Liver (tissue), 9 donors: ENCODE measurements around the gene POGZ. TPM values are rescaled to one million over a fixed set of nuclear protein-coding genes. Genes with fewer than 3 reads are reported as not detected.

Experiments
- DNase-seq: peaks from one replicate; pipeline ENCODE4 v3.0.0-alpha.2; 2017; ENCODE audit warnings: low spot score
- H3K27ac ChIP-seq, 2 donors: one replicate each; pipeline ENCODE4 v1.7.0; 2013; ENCODE audit warnings: inconsistent platforms in 2 of 2, low read length in 2 of 2, control low read depth in 1 of 2, low read depth in 1 of 2, mild to moderate bottlenecking in 1 of 2
- H3K27me3 ChIP-seq, 4 donors: one replicate each; pipeline versions ENCODE4 v1.6.1 to v1.7.0; 2013; ENCODE audit warnings: low read length in 3 of 4, inconsistent platforms in 1 of 4, mild to moderate bottlenecking in 1 of 4, moderate library complexity in 1 of 4; ENCODE audit not compliant: control insufficient read depth in 4 of 4, insufficient read depth in 4 of 4
- H3K36me3 ChIP-seq, 4 donors: one replicate each; pipeline versions ENCODE4 v1.6.1 to v1.7.0; 2013; ENCODE audit warnings: low read length in 3 of 4, mild to moderate bottlenecking in 3 of 4, low read depth in 1 of 4, moderate library complexity in 1 of 4; ENCODE audit not compliant: control insufficient read depth in 4 of 4, insufficient read depth in 3 of 4
- H3K4me1 ChIP-seq, 4 donors: one replicate each; pipeline versions ENCODE4 v1.6.1 to v1.7.0; 2013; ENCODE audit warnings: low read length in 3 of 4, mild to moderate bottlenecking in 3 of 4, moderate library complexity in 1 of 4; ENCODE audit not compliant: control insufficient read depth in 4 of 4, insufficient read depth in 4 of 4
- H3K4me3 ChIP-seq, 3 donors: one replicate each; pipeline versions ENCODE4 v1.6.1 to v1.7.0; 2013; ENCODE audit warnings: low read length in 3 of 3, control low read depth in 1 of 3, low read depth in 1 of 3, mild to moderate bottlenecking in 1 of 3
- H3K9ac ChIP-seq, 2 donors: one replicate each; pipeline ENCODE4 v1.7.0; 2013; ENCODE audit warnings: low read length in 2 of 2, mild to moderate bottlenecking in 2 of 2, moderate library complexity in 2 of 2, control low read depth in 1 of 2, low read depth in 1 of 2
- H3K9me3 ChIP-seq, 4 donors: one replicate each; pipeline versions ENCODE4 v1.6.1 to v1.7.0; 2013; ENCODE audit warnings: low read length in 3 of 4; ENCODE audit not compliant: control insufficient read depth in 4 of 4
- EGR1 ChIP-seq, 2 donors: IDR thresholded peaks; 2 replicates each; pipeline ENCODE4 v1.6.1; 2016 to 2018; ENCODE audit warnings: antibody characterized with exemption in 2 of 2, low read depth in 2 of 2
- FOXA1 ChIP-seq: IDR thresholded peaks from 2 replicates; pipeline ENCODE4 v1.6.1; 2016; ENCODE audit warnings: antibody characterized with exemption
- FOXA2 ChIP-seq: IDR thresholded peaks from 2 replicates; pipeline ENCODE4 v1.6.1; 2016; ENCODE audit warnings: antibody characterized with exemption
- GABPA ChIP-seq, 2 donors: IDR thresholded peaks in 1 of 2; conservative IDR thresholded peaks in 1 of 2; 2 replicates each; pipeline ENCODE4 v1.6.1; 2016; ENCODE audit warnings: antibody characterized with exemption in 2 of 2, mild to moderate bottlenecking in 1 of 2, moderate library complexity in 1 of 2
- HNF4A ChIP-seq, 2 donors: conservative IDR thresholded peaks; 2 replicates each; pipeline ENCODE4 v1.6.1; 2016; ENCODE audit warnings: antibody characterized with exemption in 2 of 2, mild to moderate bottlenecking in 2 of 2
- HNF4G ChIP-seq: IDR thresholded peaks from 2 replicates; pipeline ENCODE4 v1.6.1; 2016; ENCODE audit warnings: antibody characterized with exemption
- MAX ChIP-seq: IDR thresholded peaks from 2 replicates; pipeline ENCODE4 v1.6.1; 2016; ENCODE audit warnings: antibody characterized with exemption
- NR2F2 ChIP-seq: IDR thresholded peaks from 2 replicates; pipeline ENCODE4 v1.6.1; 2016; ENCODE audit warnings: antibody characterized with exemption
- RAD21 ChIP-seq, 2 donors: IDR thresholded peaks; 2 replicates each; pipeline ENCODE4 v1.6.1; 2016; ENCODE audit warnings: antibody characterized with exemption in 2 of 2, mild to moderate bottlenecking in 2 of 2
- REST ChIP-seq: IDR thresholded peaks from 2 replicates; pipeline ENCODE4 v1.6.1; 2016; ENCODE audit warnings: antibody characterized with exemption, mild to moderate bottlenecking
- RXRA ChIP-seq, 2 donors: IDR thresholded peaks; 2 replicates each; pipeline ENCODE4 v1.6.1; 2017 to 2018; ENCODE audit warnings: antibody characterized with exemption in 2 of 2, mild to moderate bottlenecking in 1 of 2
- SP1 ChIP-seq: IDR thresholded peaks from 2 replicates; pipeline ENCODE4 v1.6.1; 2018; ENCODE audit warnings: antibody characterized with exemption, mild to moderate bottlenecking
- TAF1 ChIP-seq: conservative IDR thresholded peaks from 2 replicates; pipeline ENCODE4 v1.6.1; 2016; ENCODE audit warnings: antibody characterized with exemption, mild to moderate bottlenecking
- YY1 ChIP-seq: IDR thresholded peaks from 2 replicates; pipeline ENCODE4 v1.6.1; 2016; ENCODE audit warnings: antibody characterized with exemption, mild to moderate bottlenecking
- ZBTB33 ChIP-seq: IDR thresholded peaks from 2 replicates; pipeline ENCODE4 v1.6.1; 2016; ENCODE audit warnings: antibody characterized with exemption
- WGBS: extraction: QIAGEN DNeasy Blood & Tissue Kit; methylation state at CpG from one replicate; pipeline ENCODE4 v1.1.7; 2013; 5-methylcytosine and 5-hydroxymethylcytosine counted together
- polyA plus RNA-seq, 2 donors: library from polyadenylated mRNA; stranded (reverse) in 1 of 2; unstranded in 1 of 2; fragments of 200-250 nt in 1 of 2; fragments of >200 nt in 1 of 2; fragmentation: Nextera tagmentation in 1 of 2; extraction: Ambion mirVana in 1 of 2; gene quantifications; one replicate each; pipeline versions ENCODE4 v1.2.1 to v1.2.3, GENCODE V29; 2013 to 2015
- total RNA-seq, 2 donors: library from RNA; depleted of rRNA; stranded (reverse); fragments of >200 nt; gene quantifications; one replicate each; pipeline ENCODE4 v1.2.3, GENCODE V29; 2014
- TF ChIP-seq, protein P1 (sequence below): IDR thresholded peaks from 2 replicates; pipeline ENCODE4 v1.6.1; 2016; ENCODE audit warnings: antibody characterized with exemption
- TF ChIP-seq, protein P2 (sequence below): fragments of 150-350 bp; IDR thresholded peaks from 2 replicates; pipeline ENCODE4 v1.5.1; 2017; ENCODE audit warnings: improper control_type of control experiment, low read depth, low read length; ENCODE audit not compliant: missing input control
- donor health status: healthy.
- donor health status: healthy.
- donor health status: healthy.
- donor health status: healthy.
- donor health status: healthy.

The POGZ gene
- total and polyA plus RNA-seq, 4 donors, result 7.7 to 30.1 (median 17.3) TPM

DNA sequence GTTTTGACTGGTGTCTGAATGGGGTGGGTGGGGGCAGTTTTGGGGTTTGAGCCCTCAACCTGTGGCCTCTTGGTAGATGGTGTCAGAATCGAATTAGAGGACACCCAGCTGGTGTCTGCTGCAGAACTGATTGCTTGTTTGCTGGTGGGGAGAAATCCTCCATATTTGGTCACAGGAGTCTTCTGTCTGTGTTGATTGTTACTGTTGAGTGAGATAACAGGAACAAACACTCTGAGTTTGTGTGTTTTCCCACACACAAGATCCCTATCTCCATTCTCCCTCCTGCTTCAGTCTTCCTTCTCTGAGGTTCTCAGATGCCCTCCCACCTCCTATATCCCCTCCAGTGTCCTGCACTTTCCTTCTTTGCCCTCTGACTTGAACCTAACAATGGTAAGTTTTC is 32.8 kb upstream of the POGZ start:
- 59% methylated on average over 1 of the region's 1 CpG for WGBS
- Histone ChIP-seq H3K9ac (no peak overlapping the region), H3K4me3 (no peak overlapping the region), H3K36me3 (no peaks in the 10 kb centered on the region), H3K9me3 (no peaks in the 10 kb centered on the region), H3K27ac (no peak overlapping the region), H3K27me3 (no peaks in the 10 kb centered on the region), H3K4me1 (no peaks in the 10 kb centered on the region)
- TF ChIP-seq MAX (no peak), SP1 (no peak), GABPA (IDR thresholded peaks at IDR 0.05 in 1 of 2, conservative IDR thresholded peaks at IDR 0.05 in 1 of 2) (no peak)
- DNase-seq, result no peak

DNA sequence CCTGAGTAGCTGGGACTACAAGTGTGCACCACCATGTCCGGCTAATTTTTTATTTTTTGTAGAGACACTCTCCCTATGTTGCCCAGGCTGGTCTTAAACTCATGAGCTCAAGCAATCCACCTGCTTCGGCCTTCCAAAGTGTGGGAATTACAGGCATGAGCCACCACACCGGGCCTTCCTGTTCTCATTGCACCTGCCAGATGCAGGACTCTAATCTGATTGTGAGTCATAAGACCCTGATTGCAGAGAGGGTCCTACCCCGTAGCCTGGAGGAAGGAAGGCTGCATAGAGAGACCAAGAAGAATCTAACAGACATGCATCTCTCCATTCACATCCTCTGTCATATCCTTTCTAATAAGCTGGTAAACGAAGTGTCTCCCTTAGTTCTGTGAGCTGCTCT is 32.3 kb upstream of the POGZ start:
- Histone ChIP-seq H3K9me3 (no peaks in the 10 kb centered on the region), H3K9ac (no peak overlapping the region), H3K4me3 (no peak overlapping the region), H3K27me3 (no peaks in the 10 kb centered on the region), H3K4me1 (peaks cover 0 to 3% (median 0%) of the 10 kb centered on the region in 4 donors), H3K36me3 (no peaks in the 10 kb centered on the region), H3K27ac (no peak overlapping the region)
- no peak for DNase-seq
- no peak for TF ChIP-seq TAF1
- TF ChIP-seq, protein P1, sequence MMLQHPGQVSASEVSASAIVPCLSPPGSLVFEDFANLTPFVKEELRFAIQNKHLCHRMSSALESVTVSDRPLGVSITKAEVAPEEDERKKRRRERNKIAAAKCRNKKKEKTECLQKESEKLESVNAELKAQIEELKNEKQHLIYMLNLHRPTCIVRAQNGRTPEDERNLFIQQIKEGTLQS, result no peak
- TF ChIP-seq, protein P2, sequence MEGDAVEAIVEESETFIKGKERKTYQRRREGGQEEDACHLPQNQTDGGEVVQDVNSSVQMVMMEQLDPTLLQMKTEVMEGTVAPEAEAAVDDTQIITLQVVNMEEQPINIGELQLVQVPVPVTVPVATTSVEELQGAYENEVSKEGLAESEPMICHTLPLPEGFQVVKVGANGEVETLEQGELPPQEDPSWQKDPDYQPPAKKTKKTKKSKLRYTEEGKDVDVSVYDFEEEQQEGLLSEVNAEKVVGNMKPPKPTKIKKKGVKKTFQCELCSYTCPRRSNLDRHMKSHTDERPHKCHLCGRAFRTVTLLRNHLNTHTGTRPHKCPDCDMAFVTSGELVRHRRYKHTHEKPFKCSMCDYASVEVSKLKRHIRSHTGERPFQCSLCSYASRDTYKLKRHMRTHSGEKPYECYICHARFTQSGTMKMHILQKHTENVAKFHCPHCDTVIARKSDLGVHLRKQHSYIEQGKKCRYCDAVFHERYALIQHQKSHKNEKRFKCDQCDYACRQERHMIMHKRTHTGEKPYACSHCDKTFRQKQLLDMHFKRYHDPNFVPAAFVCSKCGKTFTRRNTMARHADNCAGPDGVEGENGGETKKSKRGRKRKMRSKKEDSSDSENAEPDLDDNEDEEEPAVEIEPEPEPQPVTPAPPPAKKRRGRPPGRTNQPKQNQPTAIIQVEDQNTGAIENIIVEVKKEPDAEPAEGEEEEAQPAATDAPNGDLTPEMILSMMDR, result no peak
- TF ChIP-seq RAD21 (IDR thresholded peaks at IDR 0.05), result no peak
- TF ChIP-seq FOXA1, result no peak
- TF ChIP-seq REST, result no peak
- no peak for TF ChIP-seq HNF4G
- no peak for TF ChIP-seq RXRA (IDR thresholded peaks at IDR 0.05)
- no peak for TF ChIP-seq EGR1 (IDR thresholded peaks at IDR 0.05; ENCODE audit: low read depth in 2 of 2)
- TF ChIP-seq FOXA2, result no peak
- WGBS, result 91% methylated on average over 5 of the region's 5 CpGs

GRCh38 chr1:151486557-151486956 is 27.3 kb upstream of the POGZ start:
- H3K9ac ChIP-seq, result no peak overlapping the region
- WGBS, result 32% methylated on average over 1 of the region's 1 CpG
- TF ChIP-seq, protein P1, result no peak
- TF ChIP-seq YY1 (no peak), RXRA (IDR thresholded peaks at IDR 0.05) (no peak), NR2F2 (no peak), FOXA1 (no peak), HNF4A (conservative IDR thresholded peaks at IDR 0.05) (no peak), SP1 (no peak), RAD21 (IDR thresholded peaks at IDR 0.05) (no peak), HNF4G (no peak), TAF1 (no peak), ZBTB33 (no peak), MAX (no peak)
- TF ChIP-seq, protein P2, result no peak

More at GRCh38 chr1:151486557-151486956, 27.3 kb upstream of the POGZ start:
- Histone ChIP-seq H3K4me3 (no peak overlapping the region), H3K9me3 (peaks cover 0 to 6% (median 0%) of the 10 kb centered on the region in 4 donors), H3K27ac (no peak overlapping the region), H3K4me1 (peaks cover 0 to 3% (median 0%) of the 10 kb centered on the region in 4 donors), H3K36me3 (no peaks in the 10 kb centered on the region), H3K27me3 (no peaks in the 10 kb centered on the region)
- no peak for DNase-seq
